DMS53 (cell line): ENCODE measurements around the gene ID1.
"Not testable (repeated sequence)": the region's sequence is repeated elsewhere in the genome, so short reads cannot be mapped to it uniquely, and the experiment has no call there.

Experiments
- DNase-seq: peaks from one replicate; lab custom pipeline; 2025; lab: John Stamatoyannopoulos, UW

Gene ID1

GRCh38 chr20:31637660-31638059, 32.6 kb downstream of the ID1 start, which contains the start of gene COX4I2:
TSS of gene COX4I2 (plus strand) at chr20:31637912. CDS start at chr20:31639018, 1,106 bp downstream.
- DNase-seq = no peak

GRCh38 chr20:31638317-31638716, 33.2 kb downstream of the ID1 start:
- DNase-seq = no peak

GRCh38 chr20:31638816-31639215, 33.7 kb downstream of the ID1 start:
- DNase-seq = no peak

GRCh38 chr20:31640259-31640658, 35.2 kb downstream of the ID1 start:
- no peak for DNase-seq

GRCh38 chr20:31641391-31641790, 36.3 kb downstream of the ID1 start:
- DNase-seq = no peak

GRCh38 chr20:31642837-31643236, 37.7 kb downstream of the ID1 start:
- DNase-seq = no peak

- no peak for DNase-seq
Measured at GRCh38 chr20:31643522-31643921, 38.4 kb downstream of the ID1 start.

GRCh38 chr20:31644701-31645100, 39.6 kb downstream of the ID1 start:
- DNase-seq = no peak

- not testable (repeated sequence) for DNase-seq
Measured at GRCh38 chr20:31648104-31648503, 43.0 kb downstream of the ID1 start.

GRCh38 chr20:31652917-31653396, 47.9 kb downstream of the ID1 start:
- no peak for DNase-seq

GRCh38 chr20:31653561-31653960, 48.5 kb downstream of the ID1 start:
- no peak for DNase-seq

GRCh38 chr20:31654534-31654933, 49.4 kb downstream of the ID1 start:
- no peak for DNase-seq
